ENCODE measurements around the gene SPARC.

DNA sequence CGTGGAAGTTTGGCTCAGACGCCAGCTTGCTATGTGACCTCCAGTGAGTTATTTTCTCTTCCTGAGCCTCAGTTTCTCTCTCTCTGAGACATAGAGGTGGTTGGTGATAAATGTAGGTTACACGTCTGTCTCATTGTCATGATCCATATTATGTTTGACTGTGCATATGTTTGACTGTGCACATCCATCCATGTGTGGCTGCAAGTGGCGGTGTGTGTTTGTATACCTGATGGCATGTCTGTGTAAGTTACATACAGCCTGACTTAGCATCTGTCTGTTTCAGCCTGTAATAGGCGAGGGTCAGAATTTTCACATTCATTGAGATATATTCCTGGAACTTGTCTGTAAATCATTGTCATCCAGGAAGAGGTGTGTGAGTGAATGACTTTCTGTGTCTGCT, 3.3 kb downstream of the SPARC start:
- TF ChIP-seq SNAI2 (CRISPR knock-in tag; IDR thresholded peaks at IDR 0.05): no peak
- TF ChIP-seq, protein P1, sequence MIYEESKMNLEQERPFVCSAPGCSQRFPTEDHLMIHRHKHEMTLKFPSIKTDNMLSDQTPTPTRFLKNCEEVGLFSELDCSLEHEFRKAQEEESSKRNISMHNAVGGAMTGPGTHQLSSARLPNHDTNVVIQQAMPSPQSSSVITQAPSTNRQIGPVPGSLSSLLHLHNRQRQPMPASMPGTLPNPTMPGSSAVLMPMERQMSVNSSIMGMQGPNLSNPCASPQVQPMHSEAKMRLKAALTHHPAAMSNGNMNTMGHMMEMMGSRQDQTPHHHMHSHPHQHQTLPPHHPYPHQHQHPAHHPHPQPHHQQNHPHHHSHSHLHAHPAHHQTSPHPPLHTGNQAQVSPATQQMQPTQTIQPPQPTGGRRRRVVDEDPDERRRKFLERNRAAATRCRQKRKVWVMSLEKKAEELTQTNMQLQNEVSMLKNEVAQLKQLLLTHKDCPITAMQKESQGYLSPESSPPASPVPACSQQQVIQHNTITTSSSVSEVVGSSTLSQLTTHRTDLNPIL (CRISPR knock-in tag; IDR thresholded peaks at IDR 0.05; ENCODE audit: low read depth): no peak
- TF ChIP-seq RARB (CRISPR knock-in tag; IDR thresholded peaks at IDR 0.05): no peak
- no peak for TF ChIP-seq PPARA (CRISPR knock-in tag; IDR thresholded peaks at IDR 0.05; ENCODE audit: borderline replicate concordance)
- TF ChIP-seq, protein P2, sequence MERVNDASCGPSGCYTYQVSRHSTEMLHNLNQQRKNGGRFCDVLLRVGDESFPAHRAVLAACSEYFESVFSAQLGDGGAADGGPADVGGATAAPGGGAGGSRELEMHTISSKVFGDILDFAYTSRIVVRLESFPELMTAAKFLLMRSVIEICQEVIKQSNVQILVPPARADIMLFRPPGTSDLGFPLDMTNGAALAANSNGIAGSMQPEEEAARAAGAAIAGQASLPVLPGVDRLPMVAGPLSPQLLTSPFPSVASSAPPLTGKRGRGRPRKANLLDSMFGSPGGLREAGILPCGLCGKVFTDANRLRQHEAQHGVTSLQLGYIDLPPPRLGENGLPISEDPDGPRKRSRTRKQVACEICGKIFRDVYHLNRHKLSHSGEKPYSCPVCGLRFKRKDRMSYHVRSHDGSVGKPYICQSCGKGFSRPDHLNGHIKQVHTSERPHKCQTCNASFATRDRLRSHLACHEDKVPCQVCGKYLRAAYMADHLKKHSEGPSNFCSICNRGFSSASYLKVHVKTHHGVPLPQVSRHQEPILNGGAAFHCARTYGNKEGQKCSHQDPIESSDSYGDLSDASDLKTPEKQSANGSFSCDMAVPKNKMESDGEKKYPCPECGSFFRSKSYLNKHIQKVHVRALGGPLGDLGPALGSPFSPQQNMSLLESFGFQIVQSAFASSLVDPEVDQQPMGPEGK (CRISPR knock-in tag; IDR thresholded peaks at IDR 0.05; ENCODE audit: borderline replicate concordance): no peak
- TF ChIP-seq CSDC2 (CRISPR knock-in tag; IDR thresholded peaks at IDR 0.05): no peak
- no peak for TF ChIP-seq ZNF565 (CRISPR knock-in tag; conservative IDR thresholded peaks at IDR 0.05; ENCODE audit: low read depth)
- no peak for TF ChIP-seq BACH2 (CRISPR knock-in tag; IDR thresholded peaks at IDR 0.05; ENCODE audit: borderline replicate concordance)
- no peak for TF ChIP-seq ESRRG (CRISPR knock-in tag; IDR thresholded peaks at IDR 0.05)
- no peak for TF ChIP-seq ZFP3 (CRISPR knock-in tag; IDR thresholded peaks at IDR 0.05)
- TF ChIP-seq TOX (CRISPR knock-in tag; IDR thresholded peaks at IDR 0.05; ENCODE audit: borderline replicate concordance): no peak
- TF ChIP-seq ISL1 (CRISPR knock-in tag; IDR thresholded peaks at IDR 0.05): no peak
- TF ChIP-seq TCF4 (CRISPR knock-in tag; IDR thresholded peaks at IDR 0.05; ENCODE audit: borderline replicate concordance): no peak
- no peak for TF ChIP-seq ZFP30 (CRISPR knock-in tag; IDR thresholded peaks at IDR 0.05)
